ENCODE measurements around the gene RCAN1. TPM values are rescaled to one million over a fixed set of nuclear protein-coding genes. Genes with fewer than 3 reads are reported as not detected.

Gene RCAN1
- total and polyA plus RNA-seq, 11 donors: 33.7 to 102 (median 57.6) TPM

DNA sequence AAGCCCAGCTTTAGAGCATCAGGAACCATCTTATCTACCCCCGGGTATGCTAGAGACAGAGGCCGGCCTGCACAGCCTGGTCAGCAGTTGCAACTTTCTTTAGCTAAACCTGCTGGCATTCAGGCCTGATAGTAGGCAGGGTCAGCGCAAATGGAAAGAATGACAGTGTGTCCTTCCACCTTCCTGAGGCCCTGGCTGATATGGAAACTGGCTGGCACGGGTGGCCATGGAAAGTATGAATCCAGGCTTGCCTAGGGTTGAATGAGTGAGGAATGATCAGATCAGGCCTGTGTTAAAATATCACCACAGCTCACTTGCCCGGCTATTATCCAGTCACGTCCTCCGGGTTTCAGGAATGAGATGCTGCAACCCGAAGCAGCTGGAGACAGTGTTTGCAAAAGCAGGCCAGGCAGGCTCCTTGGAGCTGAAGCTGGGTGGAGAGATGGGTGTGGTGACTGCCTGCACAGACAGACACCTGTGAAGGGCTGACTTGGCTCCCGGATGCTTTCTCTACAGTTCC is 34.7 kb downstream of the RCAN1 start:
- TF ChIP-seq CTCF (IDR thresholded peaks at IDR 0.05) (no peak), POLR2A (IDR thresholded peaks at IDR 0.05) (peak in 1 of 2 donors; percentile 20)
- Histone ChIP-seq H3K27ac (peak overlapping the region; percentile 2 to 95 (median 80)), H3K4me1 (peaks cover 5 to 95% (median 57%) of the 10 kb centered on the region in 12 donors), H3K27me3 (no peaks in the 10 kb centered on the region), H3K36me3 (no peaks in the 10 kb centered on the region), H3K9me3 (no peaks in the 10 kb centered on the region), H3K4me3 (no peak overlapping the region)
- ATAC-seq: peak; percentile 66 to 85 (median 79)
- intact Hi-C loops (cut with DNase I): loop anchor here in 9 of 10 donors (2.0 to 5.0 kb wide), 5 partner anchors 43 to 58 kb away; no protein-coding TSS in a partner anchor
- 38 to 60% (median 43%) methylated on average over 9 of the region's 9 CpGs for WGBS, 4 donors
- peak in 4 of 5 donors; percentile 69 to 93 (median 82) for DNase-seq

- Histone ChIP-seq H3K27me3 (no peaks in the 10 kb centered on the region), H3K27ac (peak overlapping the region; percentile 2 to 95 (median 78)), H3K4me1 (peaks cover 5 to 93% (median 53%) of the 10 kb centered on the region in 12 donors), H3K36me3 (no peaks in the 10 kb centered on the region), H3K9me3 (no peaks in the 10 kb centered on the region), H3K4me3 (no peak overlapping the region)
- no peak for ATAC-seq
- WGBS, 4 donors: 89 to 100% (median 95%) methylated on average over 1 of the region's 1 CpG
- DNase-seq: no peak
- TF ChIP-seq CTCF (IDR thresholded peaks at IDR 0.05) (no peak), POLR2A (IDR thresholded peaks at IDR 0.05) (no peak)
- intact Hi-C loops (cut with DNase I): no loop called here
These were observed 35.5 kb downstream of the RCAN1 start for GRCh38 chr21:34579411-34579810.

GRCh38 chr21:34576041-34576511 is 38.8 kb downstream of the RCAN1 start:
- H3K27ac ChIP-seq: peak overlapping the region in 10 of 12 donors; percentile 39 to 95 (median 78)
- DNase-seq (peak; percentile 40 to 67 (median 66)), ATAC-seq (peak in 3 of 4 donors; percentile 24 to 39 (median 26))
- no peak overlapping the region for H3K4me3 ChIP-seq
- peaks cover 0 to 6% (median 0%) of the 10 kb centered on the region in 12 donors for H3K9me3 ChIP-seq
- 18 to 28% (median 20%) methylated on average over 5 of the region's 5 CpGs for WGBS, 4 donors
- no peaks in the 10 kb centered on the region for H3K27me3 ChIP-seq
- intact Hi-C loops (cut with DNase I): no loop called here
- H3K4me1 ChIP-seq: peaks cover 4 to 68% (median 31%) of the 10 kb centered on the region in 12 donors
- TF ChIP-seq POLR2A (IDR thresholded peaks at IDR 0.05) (no peak), CTCF (IDR thresholded peaks at IDR 0.05) (no peak)
- H3K36me3 ChIP-seq: no peaks in the 10 kb centered on the region

DNA sequence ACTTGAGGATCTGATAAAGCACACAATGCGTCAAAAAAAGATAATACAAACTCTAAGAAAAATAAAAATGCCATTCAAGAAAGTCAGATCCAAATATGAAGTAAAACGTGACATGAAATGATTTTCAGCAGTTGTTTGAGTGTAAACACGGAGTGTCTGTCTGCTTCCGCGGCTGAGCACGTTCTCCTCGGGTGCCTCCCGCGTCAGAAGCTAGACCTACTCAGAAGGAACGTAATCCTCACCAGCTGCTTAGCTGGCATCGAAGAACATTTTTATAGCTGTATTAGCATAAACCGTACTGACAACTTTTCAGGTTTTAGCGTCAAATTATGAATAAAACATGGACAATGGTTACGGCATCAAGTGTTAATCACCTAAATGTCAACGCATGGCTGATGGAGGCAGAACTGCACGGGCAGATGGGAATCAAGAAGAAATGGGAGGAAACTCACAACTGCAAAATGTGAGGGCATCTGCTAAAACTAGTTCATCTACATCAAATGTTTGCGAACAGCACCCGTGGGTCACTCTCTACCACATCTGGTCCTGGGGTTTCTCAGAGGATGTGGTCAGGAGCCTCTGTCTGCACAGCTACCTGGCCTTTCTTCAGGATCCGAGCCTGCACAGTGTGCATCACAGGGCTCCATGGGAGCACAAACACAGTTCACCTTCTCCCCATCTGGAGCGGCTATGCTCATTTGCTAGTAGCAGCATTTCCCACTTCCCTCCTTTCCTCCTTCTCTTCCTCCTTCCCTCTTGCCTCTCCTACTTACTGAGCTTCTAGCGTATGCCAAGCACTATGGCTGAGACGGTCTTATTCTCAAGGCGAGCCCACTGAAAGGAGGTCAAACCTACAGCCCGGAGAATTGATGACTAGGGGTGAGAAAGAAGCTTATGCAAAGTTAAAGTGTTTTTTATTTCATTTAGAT is 40.0 kb downstream of the RCAN1 start:
- ATAC-seq (no peak), DNase-seq (no peak)
- TF ChIP-seq POLR2A (IDR thresholded peaks at IDR 0.05): no peak
- TF ChIP-seq CTCF (IDR thresholded peaks at IDR 0.05): no peak
- Histone ChIP-seq H3K4me1 (peaks cover 4 to 63% (median 27%) of the 10 kb centered on the region in 12 donors), H3K4me3 (no peak overlapping the region), H3K9me3 (peaks cover 0 to 6% (median 0%) of the 10 kb centered on the region in 12 donors), H3K27ac (peak overlapping the region in 6 of 12 donors; percentile 52 to 95 (median 86)), H3K27me3 (no peaks in the 10 kb centered on the region), H3K36me3 (no peaks in the 10 kb centered on the region)
- intact Hi-C loops (cut with DNase I): no loop called here
- WGBS, 4 donors: 93 to 96% (median 95%) methylated on average over 24 of the region's 24 CpGs
